EH (cell line): Measurements from ENCODE around the gene PFDN1.

ENCODE experiments used
- DNase-seq: peaks from one replicate; pipeline ENCODE4 v3.0.0-alpha.2; 2015; ENCODE audit warnings: low read depth

The PFDN1 gene

GRCh38 chr5:140296289-140296688 is 6.6 kb downstream of the PFDN1 start:
- DNase-seq, result no peak

DNA sequence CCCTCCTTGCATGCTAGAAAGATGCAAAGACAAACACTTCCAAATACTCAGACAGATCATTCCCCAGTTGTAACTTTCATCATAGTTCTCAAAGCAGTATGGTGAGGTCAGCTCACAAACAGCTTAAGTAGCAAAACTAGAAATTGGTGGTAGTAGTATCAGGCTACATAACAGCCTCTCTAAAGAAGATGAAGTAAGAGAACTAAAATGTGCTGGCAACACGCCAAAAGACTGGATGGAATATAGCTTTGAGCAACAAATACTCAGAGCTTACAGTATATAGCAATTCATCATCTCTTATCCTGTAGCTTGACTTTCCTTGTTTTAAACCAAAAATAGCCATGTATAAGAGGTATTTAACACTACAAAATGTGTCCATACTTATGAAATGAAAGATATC is 7.5 kb downstream of the PFDN1 start:
- DNase-seq, result peak; percentile 97

- DNase-seq, result no peak
Observed at GRCh38 chr5:140294753-140295152, 8.1 kb downstream of the PFDN1 start.

DNA sequence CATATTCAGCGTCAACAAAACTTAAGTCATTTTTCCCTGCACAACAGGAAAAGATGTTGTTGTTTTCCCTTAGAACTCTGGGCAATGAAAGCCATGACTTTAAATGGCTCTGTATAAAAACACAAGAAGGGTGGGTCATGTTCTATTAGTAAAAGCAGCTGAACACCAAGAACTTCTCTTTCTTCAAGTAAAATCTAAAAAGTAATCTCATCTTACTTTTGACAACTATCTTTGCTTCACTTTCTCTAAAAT is 9.1 kb downstream of the PFDN1 start:
- DNase-seq, result no peak

DNA sequence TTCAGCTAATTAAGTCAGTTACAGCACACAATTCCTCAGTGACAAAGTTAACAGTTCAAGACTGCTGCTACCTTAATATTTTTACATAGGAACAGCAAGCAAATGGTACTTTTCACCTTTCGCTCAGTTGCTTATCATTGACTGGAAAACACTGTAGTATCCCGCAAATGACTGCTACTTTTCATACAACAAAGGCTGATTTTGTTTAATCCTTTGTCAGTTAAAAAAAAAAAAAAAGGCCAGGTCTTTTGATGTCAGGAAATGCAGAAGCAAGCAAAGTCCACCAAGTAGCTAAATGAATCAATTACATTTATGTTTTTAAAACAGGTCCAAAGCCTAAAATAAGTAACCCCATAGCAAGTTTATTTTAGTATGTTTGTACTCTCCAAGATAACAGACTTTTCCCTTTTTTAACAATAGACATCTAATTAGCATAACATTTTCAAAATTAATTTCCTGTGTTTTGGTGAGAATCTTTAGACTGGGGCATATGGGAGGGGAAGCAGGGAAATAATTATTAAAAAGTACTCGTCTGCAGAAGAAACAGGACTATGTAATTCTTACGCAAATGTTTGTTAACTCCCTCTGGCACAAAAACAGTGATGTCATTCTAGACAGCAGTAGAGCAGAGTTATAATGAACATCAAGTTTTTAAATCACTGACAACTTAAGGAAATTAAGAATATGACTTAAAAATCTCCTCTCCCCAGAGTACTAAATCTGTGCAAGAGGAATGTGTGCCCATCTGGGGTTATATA is 9.6 kb downstream of the PFDN1 start:
- no peak for DNase-seq

- peak; percentile 44 for DNase-seq
Observed at GRCh38 chr5:140292212-140293036, 10.5 kb downstream of the PFDN1 start.

DNA sequence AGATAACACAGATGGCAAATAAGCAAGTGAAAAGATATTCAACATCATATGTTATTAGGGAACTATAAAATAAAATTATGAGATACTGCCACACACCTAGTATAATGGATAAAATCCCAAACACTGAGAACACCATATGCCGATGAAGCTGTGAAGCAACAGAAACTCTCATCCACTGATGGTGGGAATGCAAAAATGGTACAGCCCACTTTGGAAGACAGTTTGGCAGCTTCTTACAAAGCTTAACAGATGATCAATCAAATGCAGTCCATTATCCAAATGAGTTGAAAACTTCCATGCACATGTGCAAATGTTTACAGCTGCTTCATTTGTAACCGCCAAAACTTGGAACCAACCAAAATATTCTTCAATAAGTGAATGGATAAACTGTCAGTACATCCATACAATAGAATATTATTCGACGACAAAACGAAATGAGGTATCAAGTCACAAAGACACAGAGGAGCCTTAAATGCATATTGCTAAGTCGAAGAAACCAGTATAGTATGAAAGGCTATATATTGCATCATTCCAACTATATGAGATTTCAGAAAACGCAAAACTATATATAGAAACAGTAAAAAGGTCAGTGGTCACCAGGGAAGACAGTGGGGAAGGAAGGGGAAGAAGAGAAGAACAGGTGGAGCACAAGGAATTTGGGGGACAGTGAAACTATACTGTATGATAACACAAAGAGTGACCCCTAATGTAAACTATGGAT is 14.9 kb downstream of the PFDN1 start:
- no peak for DNase-seq

GRCh38 chr5:140286424-140286823 is 16.5 kb downstream of the PFDN1 start:
- DNase-seq, result no peak

GRCh38 chr5:140284013-140284412 is 18.9 kb downstream of the PFDN1 start:
- no peak for DNase-seq

DNA sequence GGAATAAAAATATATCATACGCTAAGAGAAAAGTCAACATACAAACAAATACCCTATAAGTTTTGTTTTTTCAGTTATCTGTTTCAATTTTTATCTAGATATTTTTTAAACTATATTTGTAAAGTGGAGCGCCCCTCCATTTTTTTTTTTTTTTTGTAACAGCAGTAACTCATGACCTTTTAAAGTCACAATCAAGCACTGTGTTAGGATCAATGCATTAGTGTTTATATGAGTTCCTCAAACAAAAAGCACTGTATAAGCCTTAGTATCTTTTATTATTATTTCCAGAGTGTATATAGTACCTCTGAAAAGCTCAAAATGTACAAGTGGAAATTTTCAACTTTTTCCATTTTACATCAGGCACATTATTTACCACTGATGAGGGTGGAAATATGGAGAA is 20.6 kb downstream of the PFDN1 start:
- DNase-seq, result no peak

DNA sequence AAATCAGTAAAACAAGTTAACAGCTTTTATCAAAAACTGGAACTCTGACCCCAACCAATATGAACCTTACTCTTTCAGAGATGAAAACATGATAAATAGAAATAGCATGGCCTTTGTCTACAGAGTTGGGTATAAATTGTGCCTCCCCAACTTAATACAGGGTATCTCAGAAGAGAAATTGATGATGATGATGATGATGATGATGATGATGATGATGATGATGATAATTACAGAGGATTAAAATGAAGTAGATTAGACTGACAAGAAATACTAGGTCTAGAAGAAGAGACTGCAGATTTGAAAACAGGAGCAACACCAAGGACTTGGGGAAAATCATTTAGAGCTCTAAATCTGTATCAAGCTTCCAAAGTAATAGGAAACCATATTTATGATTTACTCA is 27.1 kb downstream of the PFDN1 start:
- DNase-seq, result no peak

- no peak for DNase-seq
Observed at GRCh38 chr5:140273401-140273877, 29.5 kb downstream of the PFDN1 start.

DNA sequence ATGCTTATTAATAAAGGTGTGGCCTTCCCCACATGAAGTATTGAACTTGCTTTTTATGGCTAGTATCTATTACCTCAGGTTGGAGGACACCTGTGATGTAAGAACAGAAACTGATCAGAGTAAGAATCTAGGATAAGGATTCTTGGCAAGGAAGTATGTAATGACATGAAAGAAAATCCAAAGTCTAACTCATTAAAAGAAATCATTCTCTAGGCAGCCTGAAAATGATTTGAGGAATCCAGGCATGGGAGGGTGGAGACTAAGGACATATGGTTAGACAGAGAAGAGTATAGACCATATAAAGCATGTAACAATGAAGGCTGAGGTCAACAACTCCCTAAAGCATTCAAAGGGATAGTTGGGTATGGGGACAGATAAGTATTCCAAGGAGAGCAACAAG is 32.9 kb downstream of the PFDN1 start:
- DNase-seq, result no peak

DNA sequence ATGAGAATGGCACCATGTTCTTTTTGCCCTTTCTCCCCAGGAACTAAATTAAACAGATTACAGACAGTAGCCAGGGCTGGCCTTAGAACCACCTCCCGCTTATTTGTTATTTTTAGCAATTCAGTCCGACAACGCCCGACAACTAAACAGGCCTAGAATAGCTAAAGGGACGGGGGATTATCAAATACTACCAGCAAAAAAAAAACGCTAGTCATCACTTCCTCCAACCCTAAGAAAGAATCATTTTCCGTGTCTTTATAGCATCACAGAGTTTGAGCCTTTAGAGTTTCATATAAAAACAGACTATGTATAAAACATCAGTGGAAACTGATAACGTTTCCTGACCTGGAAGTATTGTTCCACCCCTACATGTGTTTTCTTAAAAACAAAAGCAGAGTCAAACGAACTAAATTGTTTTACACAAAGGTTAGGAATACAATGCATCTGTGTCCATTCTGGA is 35.3 kb downstream of the PFDN1 start:
- DNase-seq, result no peak

- no peak for DNase-seq
Observed at GRCh38 chr5:140267201-140267540, 35.7 kb downstream of the PFDN1 start.

DNA sequence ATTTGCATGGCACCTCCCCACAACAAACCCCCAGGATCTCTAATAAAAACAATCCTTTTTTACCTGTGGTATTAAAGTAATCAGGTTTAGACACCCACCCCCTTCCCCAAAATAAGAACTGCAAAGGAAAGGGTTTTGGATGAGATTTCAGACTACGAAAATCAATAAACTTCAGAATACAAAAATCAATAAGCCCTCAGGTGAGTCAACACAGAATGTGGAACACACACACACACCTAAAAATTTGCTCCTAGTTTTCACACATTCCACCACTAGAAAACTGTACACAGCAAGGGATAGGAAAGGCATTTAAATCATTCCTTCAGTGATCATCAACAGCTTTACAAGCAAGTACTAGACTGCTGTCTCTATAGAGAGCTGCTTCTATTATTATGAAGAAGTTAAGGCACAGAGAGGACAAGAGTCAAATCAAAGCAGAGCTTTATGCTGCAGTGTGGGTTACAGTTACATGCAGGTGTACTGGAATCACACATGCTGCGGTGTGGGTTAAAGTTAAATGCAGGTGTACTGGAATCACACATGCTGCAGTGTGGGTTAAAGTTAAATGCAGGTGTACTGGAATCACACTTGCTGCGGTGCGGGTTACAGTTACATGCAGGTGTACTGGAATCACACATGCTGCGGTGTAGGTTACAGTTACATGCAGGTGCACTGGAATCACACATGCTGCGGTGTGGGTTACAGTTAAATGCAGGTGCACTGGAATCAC is 36.3 kb downstream of the PFDN1 start:
- DNase-seq, result no peak

GRCh38 chr5:140265845-140266244 is 37.1 kb downstream of the PFDN1 start:
- DNase-seq, result no peak

DNA sequence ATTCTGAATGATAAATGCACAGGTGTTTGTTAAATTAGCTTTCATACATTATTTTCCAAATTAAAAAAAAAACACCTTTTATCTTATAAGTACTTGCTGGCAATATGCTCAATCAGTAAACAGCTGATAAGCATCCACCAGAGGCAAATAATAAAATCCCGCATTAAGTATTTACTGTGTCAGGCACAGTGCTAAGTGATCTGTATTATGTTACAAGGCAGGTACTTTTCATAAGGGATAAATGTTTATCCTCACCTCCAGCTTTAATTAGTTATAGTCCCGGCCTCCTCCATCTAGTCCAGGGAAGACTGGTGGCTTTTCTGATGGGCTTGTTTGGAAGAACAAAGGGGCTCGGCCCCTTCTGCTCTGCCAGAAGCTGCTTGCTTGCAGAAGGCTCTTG is 40.1 kb downstream of the PFDN1 start:
- no peak for DNase-seq

- DNase-seq, result no peak
Observed at GRCh38 chr5:140262221-140262620, 40.7 kb downstream of the PFDN1 start.

- DNase-seq, result peak; percentile 93
Observed at GRCh38 chr5:140261403-140262171, 41.3 kb downstream of the PFDN1 start.

- DNase-seq, result no peak
Observed at GRCh38 chr5:140260089-140260656, 42.7 kb downstream of the PFDN1 start.
